NT2/D1 (cell line): Measurements from ENCODE around the gene DSCAML1.

Source experiments
- SUZ12 ChIP-seq: IDR thresholded peaks from 2 replicates; pipeline ENCODE4 v1.6.1; 2011; ENCODE audit not compliant: insufficient read length, insufficient read depth; ENCODE audit errors: extremely low read depth
- YY1 ChIP-seq: IDR thresholded peaks from 2 replicates; pipeline ENCODE4 v1.6.1; 2011; ENCODE audit not compliant: insufficient read length, insufficient read depth
- ZNF274 ChIP-seq: IDR thresholded peaks from 2 replicates; pipeline ENCODE4 v1.6.1; 2011; ENCODE audit warnings: mild to moderate bottlenecking, low read depth, low read length

DNA sequence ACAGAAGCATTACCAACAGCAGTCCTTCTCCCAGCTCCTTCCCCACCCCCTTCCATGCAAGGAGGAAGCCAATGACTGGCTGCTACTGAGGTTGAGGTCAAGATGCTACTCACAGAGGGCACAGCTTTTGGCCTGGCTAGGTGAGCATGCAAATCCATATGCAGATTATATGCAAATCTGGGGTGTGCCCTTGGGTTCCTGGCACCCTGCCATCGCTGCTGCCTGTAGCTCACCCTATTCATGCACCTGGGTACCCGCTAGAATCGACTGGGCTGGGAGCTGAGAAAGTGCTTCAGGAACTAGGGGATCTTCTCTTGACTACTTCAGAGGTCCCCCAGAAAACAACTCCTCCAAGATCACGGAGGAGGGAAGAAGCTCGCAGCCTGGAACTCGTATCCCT is 4.0 kb downstream of the DSCAML1 start:
- no peak for TF ChIP-seq YY1
- no peak for TF ChIP-seq ZNF274
- no peak for TF ChIP-seq SUZ12
